Neural cell (in vitro differentiated cells): ENCODE data around the gene ZBTB21.

Experiments
- CTCF ChIP-seq: fragments of 450-650 bp; IDR thresholded peaks from 2 replicates; pipeline ENCODE4 v1.5.1; 2014; ENCODE audit warnings: antibody characterized with exemption, mild to moderate bottlenecking, moderate library complexity; ENCODE audit not compliant: poor library complexity, severe bottlenecking
- EP300 ChIP-seq: fragments of 450-650 bp; conservative IDR thresholded peaks from 2 replicates; pipeline ENCODE4 v1.6.1; 2014; ENCODE audit warnings: antibody characterized with exemption, mild to moderate bottlenecking, moderate library complexity; ENCODE audit not compliant: poor library complexity, severe bottlenecking
- EZH2 ChIP-seq: fragments of 200-600, 300-800 bp; shearing (Covaris generic), sonication (generic); IDR thresholded peaks from 2 replicates; pipeline ENCODE4 v1.6.1; 2014; ENCODE audit warnings: antibody characterized with exemption, low read length, borderline replicate concordance, mild to moderate bottlenecking; ENCODE audit not compliant: insufficient read depth, poor library complexity, severe bottlenecking
- MXI1 ChIP-seq: fragments of 450-650 bp; conservative IDR thresholded peaks from 2 replicates; pipeline ENCODE4 v1.6.1; 2014; ENCODE audit warnings: antibody characterized with exemption, mild to moderate bottlenecking; ENCODE audit not compliant: poor library complexity, severe bottlenecking
- POLR2AphosphoS5 ChIP-seq: IDR thresholded peaks from 2 replicates; pipeline ENCODE4 v1.6.1; 2012
- REST ChIP-seq: IDR thresholded peaks from 2 replicates; pipeline ENCODE4 v1.6.1; 2012; ENCODE audit warnings: borderline replicate concordance
- SMC3 ChIP-seq: fragments of 450-650 bp; conservative IDR thresholded peaks from 2 replicates; pipeline ENCODE4 v1.6.1; 2014; ENCODE audit warnings: antibody characterized with exemption, mild to moderate bottlenecking, moderate library complexity; ENCODE audit not compliant: poor library complexity
- TAF1 ChIP-seq: IDR thresholded peaks from 2 replicates; pipeline ENCODE4 v1.6.1; 2012; ENCODE audit warnings: low read depth

GRCh38 chr21:42004406-42005199 lies 5.6 kb downstream of the ZBTB21 start:
- TF ChIP-seq TAF1 (no peak), POLR2AphosphoS5 (no peak), SMC3 (no peak), EP300 (no peak), CTCF (no peak), REST (no peak), MXI1 (no peak), EZH2 (no peak)
